Thoracic aorta (tissue), 2 donors: Measurements from ENCODE around the gene MOV10L1. TPM values are rescaled to one million over a fixed set of nuclear protein-coding genes. Genes with fewer than 3 reads are reported as not detected.

ENCODE experiments used
- ATAC-seq: fragments of 150-250 bp; one replicate; pipeline ENCODE4 v1.8.0; 2017; ENCODE audit warnings: low read depth; ENCODE audit not compliant: insufficient number of reproducible peaks, low FRiP score
- DNase-seq: peaks from one replicate; pipeline ENCODE4 v3.0.0-alpha.2; 2020; ENCODE audit warnings: low spot score
- H3K27ac ChIP-seq, 2 donors: fragments of 200-600 bp; sonication (generic); 1 replicate in 1 of 2; 2 replicates in 1 of 2; pipeline ENCODE4 v1.5.1; 2016; ENCODE audit warnings: mild to moderate bottlenecking in 2 of 2, moderate library complexity in 2 of 2
- H3K27me3 ChIP-seq: fragments of 200-600 bp; sonication (generic); replicated peaks from 2 replicates; pipeline ENCODE4 v1.6.0; 2016; ENCODE audit warnings: mild to moderate bottlenecking; ENCODE audit not compliant: insufficient read depth
- H3K36me3 ChIP-seq: fragments of 200-600 bp; sonication (generic); one replicate; pipeline ENCODE4 v1.5.1; 2016
- H3K4me1 ChIP-seq, 2 donors: fragments of 200-600 bp; sonication (generic); 1 replicate in 1 of 2; 2 replicates in 1 of 2; pipeline versions ENCODE4 v1.5.1 to v1.6.0; 2016; ENCODE audit warnings: low read depth in 2 of 2, mild to moderate bottlenecking in 1 of 2; ENCODE audit not compliant: control insufficient read depth in 1 of 2
- H3K4me3 ChIP-seq: fragments of 200-600 bp; sonication (generic); 2 replicates; pipeline ENCODE4 v1.5.1; 2016; ENCODE audit warnings: mild to moderate bottlenecking
- H3K9me3 ChIP-seq: fragments of 200-600 bp; sonication (generic); 2 replicates; pipeline ENCODE4 v1.5.1; 2016
- total RNA-seq, 2 donors: library from RNA; depleted of rRNA; stranded (reverse); fragments of >200 nt; gene quantifications; one replicate each; pipeline versions ENCODE4 v1.1.0 to v1.2.3, GENCODE V29; 2016
- TF ChIP-seq, protein P1 (sequence below): fragments of 200-600 bp; sonication (generic); IDR thresholded peaks from one replicate; pipeline ENCODE4 v1.5.1; 2019; ENCODE audit warnings: antibody characterized with exemption

The MOV10L1 gene
- total RNA-seq, 2 donors from 2014 or later: 4.6 to 7.4 TPM

DNA sequence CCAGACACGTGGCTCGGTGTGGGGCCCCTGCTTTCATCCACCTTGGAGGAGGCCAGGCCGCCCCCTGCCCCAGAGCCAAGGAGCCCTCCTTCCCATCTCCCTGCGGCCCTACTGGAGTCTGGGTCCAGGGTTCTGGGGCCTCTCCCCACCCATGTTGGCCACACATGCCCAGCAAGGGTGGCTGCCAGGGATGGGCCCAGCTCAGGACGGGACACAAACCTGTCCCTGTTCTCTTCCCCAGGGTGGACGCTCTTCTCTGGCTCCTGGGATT, 85.3 kb downstream of the MOV10L1 start:
- no peak for ATAC-seq
- H3K27me3 ChIP-seq: no peaks in the 10 kb centered on the region
- no peak overlapping the region for H3K27ac ChIP-seq
- TF ChIP-seq, protein P1, sequence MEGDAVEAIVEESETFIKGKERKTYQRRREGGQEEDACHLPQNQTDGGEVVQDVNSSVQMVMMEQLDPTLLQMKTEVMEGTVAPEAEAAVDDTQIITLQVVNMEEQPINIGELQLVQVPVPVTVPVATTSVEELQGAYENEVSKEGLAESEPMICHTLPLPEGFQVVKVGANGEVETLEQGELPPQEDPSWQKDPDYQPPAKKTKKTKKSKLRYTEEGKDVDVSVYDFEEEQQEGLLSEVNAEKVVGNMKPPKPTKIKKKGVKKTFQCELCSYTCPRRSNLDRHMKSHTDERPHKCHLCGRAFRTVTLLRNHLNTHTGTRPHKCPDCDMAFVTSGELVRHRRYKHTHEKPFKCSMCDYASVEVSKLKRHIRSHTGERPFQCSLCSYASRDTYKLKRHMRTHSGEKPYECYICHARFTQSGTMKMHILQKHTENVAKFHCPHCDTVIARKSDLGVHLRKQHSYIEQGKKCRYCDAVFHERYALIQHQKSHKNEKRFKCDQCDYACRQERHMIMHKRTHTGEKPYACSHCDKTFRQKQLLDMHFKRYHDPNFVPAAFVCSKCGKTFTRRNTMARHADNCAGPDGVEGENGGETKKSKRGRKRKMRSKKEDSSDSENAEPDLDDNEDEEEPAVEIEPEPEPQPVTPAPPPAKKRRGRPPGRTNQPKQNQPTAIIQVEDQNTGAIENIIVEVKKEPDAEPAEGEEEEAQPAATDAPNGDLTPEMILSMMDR: no peak
- no peaks in the 10 kb centered on the region for H3K9me3 ChIP-seq
- H3K4me1 ChIP-seq: peaks cover 0 to 8% of the 10 kb centered on the region in 2 donors
- H3K36me3 ChIP-seq: no peaks in the 10 kb centered on the region
- no peak for DNase-seq
- no peak overlapping the region for H3K4me3 ChIP-seq

DNA sequence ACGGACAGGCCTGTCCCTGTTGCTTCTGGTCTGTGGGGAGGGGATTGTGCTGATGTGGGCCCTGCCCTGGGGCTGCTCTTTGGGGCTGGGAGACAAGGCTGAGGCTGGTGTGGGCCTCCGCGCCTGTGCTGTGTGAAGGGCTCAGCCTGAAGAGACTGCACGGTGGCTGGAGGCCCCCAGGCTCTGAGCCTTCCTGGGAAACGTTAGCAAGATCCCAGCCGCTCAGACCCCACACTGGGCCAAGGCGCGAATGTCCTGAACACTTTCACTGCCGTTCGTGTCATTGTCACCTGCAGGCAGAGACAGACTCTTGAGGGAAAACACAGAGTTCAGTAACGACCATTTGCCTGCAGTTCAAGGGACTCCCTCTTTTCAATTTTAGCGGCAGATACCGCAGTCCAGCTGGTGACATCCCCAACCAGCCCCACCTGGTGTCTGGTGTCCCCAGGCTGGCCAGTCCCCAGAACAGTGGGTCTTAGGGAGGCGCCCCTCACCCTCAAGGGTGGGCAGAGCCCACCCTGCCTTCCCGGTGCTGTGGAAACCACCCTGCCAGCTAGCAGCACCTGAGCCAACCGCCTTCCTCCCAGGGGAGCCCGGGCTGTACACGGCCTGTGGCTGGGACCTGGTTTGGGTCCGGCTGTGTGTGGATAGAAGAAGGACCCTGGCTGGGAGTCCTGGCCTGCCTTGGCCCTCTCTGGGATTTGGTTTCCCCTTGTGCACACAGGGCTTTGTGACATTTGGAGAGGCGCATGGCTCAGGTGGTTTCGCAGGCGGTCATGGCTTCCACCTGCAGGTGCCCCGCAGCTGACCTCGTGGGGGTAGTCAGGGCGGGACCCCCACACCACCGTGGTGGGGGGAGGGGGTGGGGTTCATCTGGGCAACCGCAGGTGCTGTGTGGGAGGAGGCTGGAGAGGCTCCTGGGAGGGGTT, 86.4 kb downstream of the MOV10L1 start:
- Histone ChIP-seq H3K36me3 (no peaks in the 10 kb centered on the region), H3K27ac (no peak overlapping the region), H3K4me1 (peaks cover 0 to 3% of the 10 kb centered on the region in 2 donors), H3K9me3 (no peaks in the 10 kb centered on the region), H3K4me3 (no peak overlapping the region), H3K27me3 (no peaks in the 10 kb centered on the region)
- no peak for DNase-seq
- TF ChIP-seq, protein P1: no peak
- no peak for ATAC-seq

GRCh38 chr22:50176850-50177536, 87.2 kb downstream of the MOV10L1 start:
- Histone ChIP-seq H3K4me3 (no peak overlapping the region), H3K27me3 (no peaks in the 10 kb centered on the region), H3K27ac (no peak overlapping the region), H3K9me3 (no peaks in the 10 kb centered on the region), H3K36me3 (no peaks in the 10 kb centered on the region), H3K4me1 (no peaks in the 10 kb centered on the region)
- no peak for DNase-seq
- TF ChIP-seq, protein P1: no peak
- no peak for ATAC-seq

GRCh38 chr22:50177537-50178470, 88.0 kb downstream of the MOV10L1 start:
- TF ChIP-seq, protein P1: no peak
- DNase-seq: no peak
- H3K27ac ChIP-seq: no peak overlapping the region

More at GRCh38 chr22:50177537-50178470, 88.0 kb downstream of the MOV10L1 start:
- Histone ChIP-seq H3K4me3 (no peak overlapping the region), H3K36me3 (no peaks in the 10 kb centered on the region), H3K4me1 (no peaks in the 10 kb centered on the region), H3K27me3 (no peaks in the 10 kb centered on the region), H3K9me3 (no peaks in the 10 kb centered on the region)
- ATAC-seq: no peak
